D721Med (cell line): ENCODE data around the gene HPGDS.
A peak's percentile ranks its signal among the peaks of the same experiment; 100 is the strongest.

Experiments
- DNase-seq: peaks from one replicate; pipeline ENCODE4 v3.0.0; 2011; ENCODE audit warnings: low spot score; ENCODE audit not compliant: insufficient read length
- FAIRE-seq: peaks from 2 replicates; lab custom pipeline; 2011; peaks lifted over from hg19 to GRCh38; lab: Jason Lieb, UNC
- CTCF ChIP-seq: IDR thresholded peaks from 2 replicates; pipeline ENCODE4 v1.5.1; 2012; ENCODE audit warnings: mild to moderate bottlenecking, control low read depth; ENCODE audit not compliant: insufficient read depth; ENCODE audit errors: missing control alignments

The HPGDS gene

GRCh38 chr4:94349193-94349592, 6.6 kb upstream of the HPGDS start:
- no peak for DNase-seq
- no peak for TF ChIP-seq CTCF
- FAIRE-seq = no peak

GRCh38 chr4:94348666-94349065, 6.0 kb upstream of the HPGDS start:
- DNase-seq = no peak
- FAIRE-seq = peak; percentile 44
- no peak for TF ChIP-seq CTCF

GRCh38 chr4:94346541-94346940, 3.9 kb upstream of the HPGDS start:
- FAIRE-seq (no peak), DNase-seq (no peak)
- no peak for TF ChIP-seq CTCF

- FAIRE-seq (no peak), DNase-seq (no peak)
- no peak for TF ChIP-seq CTCF
Observed at GRCh38 chr4:94345969-94346368, 3.3 kb upstream of the HPGDS start.

GRCh38 chr4:94345266-94345665, 2.6 kb upstream of the HPGDS start:
- DNase-seq (no peak), FAIRE-seq (no peak)
- no peak for TF ChIP-seq CTCF

- no peak for TF ChIP-seq CTCF
- DNase-seq (no peak), FAIRE-seq (no peak)
Observed at GRCh38 chr4:94344457-94344856, 1.8 kb upstream of the HPGDS start.

GRCh38 chr4:94341481-94342370, 910 bp downstream of the HPGDS start:
- no peak for FAIRE-seq
- TF ChIP-seq CTCF = no peak
- DNase-seq = no peak
